Fibroblast of pulmonary artery (primary cell): Measurements from ENCODE around the gene ELMO1.

Experiments
- DNase-seq: peaks from one replicate; pipeline ENCODE4 v3.0.0-alpha.2; 2010; ENCODE audit warnings: low read depth
- H3K4me3 ChIP-seq: replicated peaks from 2 replicates; pipeline ENCODE4 v1.5.1; 2011; ENCODE audit warnings: low read depth, mild to moderate bottlenecking, control low read depth, low read length, moderate library complexity
- CTCF ChIP-seq: IDR thresholded peaks from 2 replicates; pipeline ENCODE4 v1.5.1; 2011; ENCODE audit warnings: mild to moderate bottlenecking, control low read depth, low read length, inconsistent platforms; ENCODE audit errors: missing control alignments

The ELMO1 gene

GRCh38 chr7:36923943-36924436 is 524.7 kb downstream of the ELMO1 start:
- no peak for TF ChIP-seq CTCF
- no peak overlapping the region for H3K4me3 ChIP-seq
- DNase-seq: no peak

GRCh38 chr7:36923185-36923584 is 525.5 kb downstream of the ELMO1 start:
- no peak for DNase-seq
- TF ChIP-seq CTCF: no peak
- no peak overlapping the region for H3K4me3 ChIP-seq

- no peak for DNase-seq
- H3K4me3 ChIP-seq: no peak overlapping the region
- no peak for TF ChIP-seq CTCF
These were observed 528.2 kb downstream of the ELMO1 start for GRCh38 chr7:36920433-36920832.

- no peak for TF ChIP-seq CTCF
- H3K4me3 ChIP-seq: no peak overlapping the region
- no peak for DNase-seq
These were observed 528.9 kb downstream of the ELMO1 start for GRCh38 chr7:36919738-36920137.

GRCh38 chr7:36918591-36918990 is 530.1 kb downstream of the ELMO1 start:
- DNase-seq: no peak
- H3K4me3 ChIP-seq: no peak overlapping the region
- TF ChIP-seq CTCF: no peak

- DNase-seq: no peak
- TF ChIP-seq CTCF: no peak
- no peak overlapping the region for H3K4me3 ChIP-seq
These were observed 532.0 kb downstream of the ELMO1 start for GRCh38 chr7:36916619-36917018.

- TF ChIP-seq CTCF: no peak
- no peak overlapping the region for H3K4me3 ChIP-seq
- DNase-seq: no peak
These were observed 532.5 kb downstream of the ELMO1 start for GRCh38 chr7:36916116-36916515.
